Epithelial cell of prostate (primary cell): ENCODE data around the gene ITSN1.

Experiments used
- DNase-seq: peaks from one replicate; pipeline ENCODE4 v3.0.0-alpha.2; 2011; ENCODE audit warnings: low read depth, low spot score
- H3K27ac ChIP-seq: fragments of 450-650 bp; 2 replicates; pipeline ENCODE4 v1.5.1; 2017; ENCODE audit warnings: mild to moderate bottlenecking

Gene ITSN1

DNA sequence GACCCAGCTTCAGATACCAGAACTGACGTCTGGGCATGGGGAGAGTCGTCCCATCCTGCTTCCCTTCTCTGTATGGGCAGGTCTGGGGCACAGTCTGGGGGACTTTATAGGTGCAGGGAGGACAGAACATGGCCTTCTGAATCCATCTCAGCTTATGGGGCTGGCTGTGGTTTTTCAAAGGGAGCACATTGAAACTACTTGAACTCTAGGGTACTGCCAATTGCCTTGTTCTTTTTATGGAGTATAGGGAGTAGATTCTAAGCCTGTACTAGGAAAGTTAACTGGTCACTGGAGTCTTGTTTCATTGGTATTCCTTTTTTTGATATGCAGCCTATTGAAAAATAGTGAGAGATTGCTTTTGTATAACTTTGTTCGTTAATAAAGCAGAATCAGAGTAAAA is 183.1 kb downstream of the ITSN1 start:
- DNase-seq: no peak
- H3K27ac ChIP-seq: no peak overlapping the region

DNA sequence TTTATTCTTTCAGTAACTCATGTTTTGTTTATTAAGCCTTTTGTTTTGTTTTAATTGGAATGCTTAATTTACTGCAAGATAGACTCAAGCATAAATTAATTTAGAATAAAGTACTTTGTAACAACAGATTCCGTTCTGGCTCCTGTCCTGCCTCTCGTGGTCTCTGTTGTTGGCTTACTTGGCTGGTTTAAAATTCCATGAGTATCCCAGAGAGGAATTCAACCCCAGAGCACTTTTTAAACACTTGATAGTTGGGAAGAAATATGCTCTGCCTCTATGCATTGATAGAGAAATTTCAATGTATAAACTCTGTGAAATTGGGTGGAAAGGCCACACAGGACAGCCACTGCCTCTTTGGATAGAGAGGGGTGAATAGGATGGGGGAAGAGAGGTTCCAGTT is 183.6 kb downstream of the ITSN1 start:
- DNase-seq: no peak
- no peak overlapping the region for H3K27ac ChIP-seq

DNA sequence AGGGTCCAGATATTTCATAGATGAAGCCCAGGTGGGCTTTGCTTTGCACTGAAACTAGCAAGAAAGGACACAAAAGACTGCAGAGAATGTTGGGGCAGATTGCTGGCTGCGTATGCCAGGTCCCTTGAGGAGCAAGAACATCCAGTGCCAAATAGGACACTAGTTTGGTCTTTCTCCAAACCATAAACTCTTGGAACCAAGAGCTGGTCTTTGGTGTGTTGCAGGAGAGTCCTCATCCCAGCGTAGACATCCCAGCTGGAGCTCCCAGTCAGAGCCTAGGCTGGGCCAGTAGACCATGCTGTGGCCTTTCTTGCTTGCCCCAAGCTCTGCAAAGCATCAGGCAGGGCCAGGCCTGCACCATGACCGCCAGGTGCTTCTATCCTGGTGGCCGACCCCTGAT is 185.8 kb downstream of the ITSN1 start:
- DNase-seq: no peak
- no peak overlapping the region for H3K27ac ChIP-seq

DNA sequence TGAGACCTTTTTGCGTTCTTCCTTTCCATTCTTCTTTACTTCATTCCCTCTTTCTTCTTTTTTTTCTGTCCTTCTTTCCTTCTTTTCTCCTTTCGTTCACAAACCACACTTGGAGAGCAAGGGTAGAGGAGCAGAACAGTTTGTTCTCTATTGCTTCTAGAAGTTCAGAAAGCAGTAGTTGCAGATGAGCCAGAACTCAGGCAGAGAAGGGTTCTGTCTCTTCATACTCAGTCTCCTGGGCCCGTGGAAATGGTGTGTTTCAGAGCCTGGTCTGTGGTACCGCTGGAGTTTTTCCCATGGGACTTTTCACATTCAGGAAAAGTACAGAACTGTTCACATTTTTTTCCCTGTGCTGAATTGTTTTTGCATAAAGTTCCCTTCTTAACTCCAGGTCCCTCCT is 186.3 kb downstream of the ITSN1 start:
- H3K27ac ChIP-seq: no peak overlapping the region
- DNase-seq: no peak

DNA sequence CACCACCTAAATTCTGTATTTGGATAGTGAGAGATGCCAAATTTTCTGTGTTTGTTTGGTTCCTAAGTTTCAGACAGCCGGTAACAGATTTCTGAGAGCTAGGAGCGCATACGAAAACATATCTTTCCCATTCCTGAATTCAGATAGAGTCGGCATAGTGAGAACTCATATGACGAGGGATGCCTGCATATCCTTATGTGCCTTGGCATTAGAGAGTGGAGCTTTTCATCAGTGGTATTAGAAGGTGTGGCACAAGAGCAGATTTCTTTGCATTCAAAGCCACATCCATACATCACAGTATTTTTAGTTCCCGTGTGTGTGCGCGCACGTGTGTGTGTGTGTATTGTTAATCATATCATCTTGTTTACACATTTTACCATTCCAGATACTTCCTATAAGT is 187.5 kb downstream of the ITSN1 start:
- no peak overlapping the region for H3K27ac ChIP-seq
- no peak for DNase-seq

DNA sequence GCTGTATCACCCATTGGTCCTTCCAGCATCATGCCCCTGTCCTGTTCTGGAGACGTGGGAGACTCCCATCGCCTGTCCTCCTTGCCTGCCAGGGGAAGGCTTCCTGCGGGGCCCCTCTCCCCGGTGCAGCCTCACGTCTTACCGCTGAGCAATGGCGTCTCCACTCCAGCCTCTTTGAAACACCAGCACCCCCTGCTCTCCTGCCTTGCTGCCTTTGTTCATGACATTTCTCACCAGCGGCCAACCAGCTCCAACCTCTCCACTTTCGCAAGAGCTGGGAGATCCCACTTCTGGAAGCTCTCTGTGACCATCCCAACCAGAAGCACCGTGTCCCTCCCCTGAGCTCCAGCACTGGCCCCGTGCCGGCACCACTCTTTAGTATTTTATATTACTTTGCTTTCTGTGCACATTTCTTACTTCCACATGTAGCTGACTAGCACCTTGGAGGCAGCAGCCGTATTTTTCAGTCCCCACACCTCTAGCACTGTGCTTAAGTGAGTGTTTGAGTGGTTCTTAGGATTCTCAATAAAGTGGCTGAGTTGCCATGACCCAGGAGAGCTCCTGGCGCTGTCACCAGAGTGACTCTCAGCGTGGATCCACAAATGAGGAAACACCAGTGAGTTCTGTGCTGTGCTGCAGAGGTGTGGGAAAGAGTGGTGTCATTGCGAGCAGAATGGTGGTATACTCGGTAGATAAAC is 189.8 kb downstream of the ITSN1 start:
- DNase-seq: no peak
- H3K27ac ChIP-seq: no peak overlapping the region

DNA sequence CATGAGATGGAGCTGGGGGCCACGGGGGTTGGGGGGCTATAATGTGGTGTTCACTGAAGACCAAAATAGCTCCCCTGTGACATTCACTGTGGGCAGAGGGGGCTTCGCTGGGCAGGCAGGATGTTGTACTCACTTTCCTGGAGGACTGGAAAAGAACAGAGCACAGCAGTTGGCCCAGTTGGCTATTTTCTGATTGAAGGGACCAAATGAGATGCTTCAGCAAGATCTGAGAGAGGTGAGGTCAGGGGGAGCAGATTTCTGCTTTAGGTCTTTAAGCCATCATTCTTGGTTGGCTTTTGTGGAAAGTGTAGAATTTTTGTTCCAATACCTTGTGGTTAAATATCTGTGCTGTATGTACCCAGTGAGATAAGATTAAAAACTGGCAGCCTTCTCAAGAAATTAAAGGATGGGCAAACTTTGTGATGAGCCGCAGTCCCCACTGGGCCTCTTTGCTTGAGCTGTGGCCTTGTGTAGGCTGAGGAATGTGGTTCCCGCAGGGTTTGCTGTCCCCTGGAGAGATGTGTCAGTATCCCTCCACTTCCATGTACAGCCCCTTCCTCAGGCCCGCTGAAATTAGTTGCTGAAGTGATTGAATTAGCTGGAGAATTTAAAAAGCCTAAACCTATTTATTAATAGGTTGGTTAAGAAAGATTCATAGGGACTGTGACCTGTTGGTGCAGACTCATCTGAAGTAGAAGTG is 192.7 kb downstream of the ITSN1 start:
- H3K27ac ChIP-seq: no peak overlapping the region
- no peak for DNase-seq

DNA sequence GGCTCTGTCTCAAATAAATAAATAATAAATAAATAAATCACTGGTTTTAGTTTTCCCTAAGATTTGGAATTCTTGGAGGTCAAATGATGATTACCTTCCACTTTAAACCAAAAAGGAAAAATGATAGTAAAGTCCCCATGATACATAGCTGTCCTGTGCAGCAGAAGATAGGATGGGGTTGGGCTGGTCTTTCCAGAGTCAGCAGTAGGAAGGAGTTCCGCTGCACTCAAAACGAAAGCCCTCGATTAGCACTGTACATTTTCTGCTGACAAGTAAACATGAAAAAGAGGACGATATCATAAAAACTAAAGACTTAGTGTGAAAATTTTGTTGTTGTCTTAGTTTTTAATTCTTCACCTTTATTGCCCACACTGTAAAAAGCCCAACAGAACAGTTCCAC is 193.6 kb downstream of the ITSN1 start:
- H3K27ac ChIP-seq: no peak overlapping the region
- no peak for DNase-seq

DNA sequence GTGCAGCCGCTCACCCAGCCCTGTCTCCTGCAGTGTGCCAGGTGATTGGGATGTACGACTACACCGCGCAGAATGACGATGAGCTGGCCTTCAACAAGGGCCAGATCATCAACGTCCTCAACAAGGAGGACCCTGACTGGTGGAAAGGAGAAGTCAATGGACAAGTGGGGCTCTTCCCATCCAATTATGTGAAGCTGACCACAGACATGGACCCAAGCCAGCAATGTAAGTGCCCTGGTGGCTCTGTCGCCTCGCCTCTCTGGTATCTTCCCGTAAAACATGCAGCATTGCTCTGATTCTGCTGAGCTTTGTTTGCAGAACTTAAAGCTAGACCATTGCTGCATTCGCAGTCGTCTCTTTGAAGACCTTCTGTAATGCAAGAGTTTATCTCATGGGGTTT is 194.1 kb downstream of the ITSN1 start:
- DNase-seq: no peak
- H3K27ac ChIP-seq: no peak overlapping the region

DNA sequence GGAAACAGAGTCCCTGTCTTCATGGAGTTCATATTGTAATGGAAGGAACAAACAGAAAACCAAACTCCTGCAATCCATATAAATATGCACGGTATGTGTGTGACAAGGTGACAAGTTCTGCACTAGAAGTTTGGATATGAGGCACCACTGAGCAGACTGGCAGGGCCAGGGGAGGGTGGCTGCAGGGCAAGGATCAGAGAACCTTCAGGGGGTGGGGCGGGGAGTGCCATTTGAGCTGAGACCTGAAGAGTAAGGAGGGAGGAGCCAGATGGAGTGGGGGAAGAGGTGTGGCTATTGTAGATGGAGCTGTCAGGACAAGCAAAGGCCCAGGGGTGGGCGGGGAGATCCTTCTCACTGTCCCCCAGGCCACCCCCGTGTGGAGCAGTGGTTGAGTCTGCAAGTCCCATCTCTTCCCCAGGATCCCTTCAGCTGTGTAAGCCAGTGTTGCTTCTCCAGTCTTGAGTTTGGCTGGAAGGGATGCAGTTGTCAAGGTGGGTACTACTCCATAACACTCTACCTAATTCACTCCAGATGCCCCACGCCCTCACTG is 196.9 kb downstream of the ITSN1 start:
- no peak for DNase-seq
- H3K27ac ChIP-seq: no peak overlapping the region

DNA sequence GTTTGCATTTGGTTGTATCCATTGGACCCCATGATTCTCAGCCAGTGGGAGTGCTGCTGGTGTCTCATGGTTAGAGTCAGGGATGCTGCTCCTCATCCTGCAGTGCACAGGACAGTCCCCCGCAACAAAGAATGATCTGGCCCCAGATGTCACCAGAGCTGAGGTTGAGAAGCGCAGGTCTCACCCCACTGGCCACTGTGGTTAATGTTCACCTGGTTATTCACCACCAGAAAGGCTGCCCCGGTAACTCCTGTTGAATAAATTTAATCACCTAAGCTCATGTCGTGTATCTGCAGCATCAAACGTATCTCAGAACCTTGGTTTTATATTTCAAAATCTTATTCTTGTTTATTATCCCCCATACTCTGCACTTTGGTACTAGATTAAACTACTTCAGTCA is 197.5 kb downstream of the ITSN1 start:
- no peak overlapping the region for H3K27ac ChIP-seq
- DNase-seq: no peak

DNA sequence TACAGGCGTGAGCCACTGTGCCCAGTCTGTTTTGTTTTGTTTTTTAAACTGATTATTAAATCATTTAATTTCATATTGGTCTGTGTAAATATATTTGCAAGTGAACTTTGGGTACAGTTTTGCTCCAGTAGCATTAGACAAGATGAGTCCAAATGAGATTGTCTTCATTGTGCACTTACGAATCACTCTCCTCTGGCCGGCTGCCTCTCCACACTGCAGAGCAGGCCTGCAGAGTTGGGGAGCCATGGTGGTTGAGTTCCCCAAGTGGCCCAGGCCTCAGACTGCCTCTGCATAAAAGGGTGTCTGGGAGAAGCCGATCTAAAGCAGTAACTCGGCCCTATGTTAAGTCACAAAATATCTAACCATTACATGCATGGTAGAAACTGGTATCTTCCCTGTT is 198.5 kb downstream of the ITSN1 start:
- DNase-seq: no peak
- no peak overlapping the region for H3K27ac ChIP-seq

DNA sequence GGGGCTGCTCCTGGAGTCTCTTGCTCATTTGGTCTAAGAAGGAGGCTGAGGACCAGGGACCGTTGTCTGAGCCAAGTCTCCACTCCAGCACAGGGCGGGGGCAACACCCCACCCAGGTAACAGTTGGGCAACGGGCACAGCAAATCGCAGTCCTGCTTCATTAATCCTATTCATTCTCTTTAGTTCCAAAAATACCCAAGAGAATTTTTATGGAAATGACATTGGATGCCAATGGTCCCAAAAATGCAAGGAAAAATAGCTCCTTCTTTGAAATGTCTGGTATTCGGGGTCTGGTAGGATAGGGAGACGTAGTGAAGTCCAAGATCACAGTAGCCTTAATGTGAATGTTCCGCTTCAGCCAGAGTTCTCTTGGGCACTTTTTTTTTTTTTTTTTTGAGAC is 199.3 kb downstream of the ITSN1 start:
- DNase-seq: no peak
- H3K27ac ChIP-seq: no peak overlapping the region

DNA sequence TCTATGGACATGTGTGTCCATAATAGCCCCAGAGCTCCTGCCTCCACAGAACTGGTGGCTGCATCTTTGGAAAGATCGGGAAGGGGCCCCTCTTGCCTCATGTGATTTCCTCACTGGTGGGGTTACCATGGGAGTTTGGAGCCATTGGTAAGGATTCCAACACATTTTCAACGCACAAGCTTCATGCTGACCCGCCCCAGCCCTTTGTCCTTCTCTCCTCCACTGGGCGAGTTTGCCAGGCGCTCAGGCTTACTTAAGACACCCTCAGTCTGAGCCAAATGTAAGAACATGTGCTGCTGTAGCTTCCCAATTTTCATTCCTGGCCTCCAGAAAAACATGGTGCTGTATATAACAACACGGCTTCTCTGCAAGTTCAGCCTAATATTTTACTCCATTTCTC is 200.9 kb downstream of the ITSN1 start:
- H3K27ac ChIP-seq: no peak overlapping the region
- DNase-seq: no peak

DNA sequence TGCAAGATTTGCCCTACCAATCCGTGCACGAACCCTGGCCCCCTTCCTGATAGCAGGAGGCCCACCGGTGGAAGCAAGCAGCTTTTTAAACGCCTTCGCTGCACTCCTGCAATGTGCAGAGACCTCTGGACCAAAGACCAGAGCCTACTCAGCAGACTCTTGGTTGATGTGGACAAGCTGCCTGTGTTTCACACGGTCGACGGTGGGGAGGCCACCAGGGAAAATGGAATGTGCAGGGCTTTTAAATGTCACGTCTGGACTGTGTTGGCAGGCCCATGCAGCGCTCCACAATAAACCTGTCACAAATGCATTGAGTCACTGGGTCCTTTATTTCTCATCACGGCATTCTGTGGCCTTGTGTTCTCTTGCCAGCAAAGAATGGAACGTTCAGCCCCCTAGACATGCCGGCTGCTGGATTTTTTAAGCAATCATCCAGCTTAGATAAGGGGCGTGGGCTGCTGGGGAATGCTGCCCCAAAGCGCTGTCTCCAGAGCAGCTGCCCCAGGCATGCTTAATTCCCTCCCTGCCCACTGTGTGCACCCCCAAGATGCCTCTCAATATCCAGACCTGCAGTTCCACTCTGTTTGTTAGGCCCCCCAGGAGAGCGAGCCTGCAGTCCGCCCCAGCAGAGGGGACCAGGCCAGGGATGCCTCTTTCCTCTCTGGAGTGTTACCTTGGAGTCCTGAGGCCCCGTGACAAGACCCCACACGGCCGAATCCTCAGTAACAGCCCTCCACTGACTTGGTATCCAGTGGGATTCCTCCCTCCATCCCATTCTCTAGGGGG is 202.0 kb downstream of the ITSN1 start:
- no peak overlapping the region for H3K27ac ChIP-seq
- peak; percentile 6 for DNase-seq

DNA sequence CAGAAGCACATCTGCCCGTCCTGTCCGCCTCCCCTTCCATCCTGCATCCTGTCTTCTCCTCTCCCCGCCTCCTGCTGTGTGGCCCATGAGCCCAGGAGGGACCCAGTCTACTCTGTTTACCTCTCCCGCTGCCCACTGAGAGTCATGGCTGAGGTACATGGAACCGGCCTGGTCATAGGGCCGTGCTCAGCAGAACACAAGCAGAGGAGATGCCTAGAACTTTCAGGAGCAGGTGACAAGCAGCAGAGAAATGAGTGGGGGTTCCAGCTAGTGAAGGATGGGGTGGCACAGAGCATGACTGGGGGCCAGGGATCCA is 202.5 kb downstream of the ITSN1 start:
- no peak overlapping the region for H3K27ac ChIP-seq
- DNase-seq: no peak

DNA sequence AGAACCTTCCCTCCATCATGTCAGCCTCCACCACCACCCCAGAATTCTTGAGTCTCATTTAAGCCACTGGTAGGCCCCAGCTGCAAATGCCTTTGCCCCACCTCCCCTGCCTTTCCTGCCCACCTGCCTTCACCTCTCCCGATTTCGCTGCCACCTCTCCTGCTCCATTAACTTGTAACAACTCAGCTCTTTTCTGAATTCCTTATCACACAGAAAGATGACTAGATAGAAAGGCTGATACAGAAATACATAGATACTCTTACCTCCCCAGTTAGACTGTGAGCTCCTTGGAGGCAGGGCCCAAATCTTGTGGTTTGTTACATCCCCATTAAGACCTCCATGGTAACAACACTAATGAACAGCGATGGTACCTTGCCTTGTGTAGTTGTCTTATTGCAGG is 203.8 kb downstream of the ITSN1 start:
- no peak for DNase-seq
- no peak overlapping the region for H3K27ac ChIP-seq

DNA sequence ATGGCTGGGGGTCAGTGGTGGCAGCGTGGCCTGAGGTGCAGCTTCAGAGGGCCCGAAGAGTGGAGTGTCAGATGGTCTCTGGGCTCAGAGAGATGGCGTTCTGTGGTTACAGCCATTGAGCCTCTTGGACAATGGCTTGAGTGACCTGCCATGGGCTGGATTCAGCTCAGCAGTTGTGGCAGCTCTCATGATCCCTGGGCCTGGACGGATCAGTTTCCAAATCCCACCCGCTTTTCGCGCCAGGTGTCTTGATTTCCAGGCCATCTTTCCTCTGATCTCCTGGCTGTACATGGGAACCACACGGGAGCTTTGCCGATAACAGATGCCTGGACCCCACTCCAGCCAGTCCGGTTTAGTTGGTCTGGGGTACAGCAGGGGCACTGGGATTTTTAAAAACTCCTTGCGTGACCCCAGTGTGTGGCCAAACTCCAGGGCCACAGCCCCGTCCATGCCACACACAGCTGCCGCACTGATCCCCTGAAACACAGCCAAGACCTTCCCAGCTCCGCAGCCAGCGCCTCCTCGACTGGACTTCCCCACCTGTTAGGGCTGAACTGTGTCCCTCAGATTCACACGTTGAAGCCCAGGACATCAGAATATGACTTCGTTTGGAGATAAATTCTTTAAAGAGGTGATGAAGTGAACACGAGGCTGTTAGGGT is 205.4 kb downstream of the ITSN1 start:
- no peak overlapping the region for H3K27ac ChIP-seq
- DNase-seq: no peak

DNA sequence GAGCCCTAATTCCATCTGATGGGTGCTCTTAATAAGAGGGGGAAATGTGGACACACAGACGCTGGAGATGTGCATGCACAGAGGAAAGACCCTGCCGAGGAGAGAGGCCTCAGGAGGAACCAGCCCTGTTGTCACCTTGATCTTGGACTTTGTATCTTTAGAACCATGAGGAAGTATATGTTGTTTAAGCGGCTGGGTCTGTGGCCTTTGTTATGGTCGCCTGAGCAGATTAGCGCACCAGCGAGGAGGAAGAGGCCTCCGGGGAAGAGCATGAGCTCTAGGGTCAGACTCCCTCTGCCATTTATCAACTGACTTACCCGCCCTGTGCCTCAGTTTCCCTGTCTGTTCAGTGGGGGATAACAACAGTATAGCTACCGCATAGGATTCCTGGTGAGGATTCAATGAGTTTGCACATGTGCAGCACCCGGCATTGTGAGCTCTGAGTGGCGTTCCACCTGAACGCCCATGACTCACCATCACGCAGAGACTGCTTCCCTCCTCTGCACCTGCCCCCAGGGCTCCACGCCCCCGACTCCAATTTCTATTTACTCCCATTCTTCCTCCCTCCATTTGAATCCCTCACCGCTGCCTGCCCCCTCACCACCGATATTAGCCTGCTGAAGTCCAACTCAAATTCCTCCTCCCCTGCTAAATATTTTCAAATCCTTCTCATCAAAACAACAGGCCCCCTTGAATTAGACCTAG is 206.1 kb downstream of the ITSN1 start:
- no peak overlapping the region for H3K27ac ChIP-seq
- DNase-seq: peak; percentile 55

DNA sequence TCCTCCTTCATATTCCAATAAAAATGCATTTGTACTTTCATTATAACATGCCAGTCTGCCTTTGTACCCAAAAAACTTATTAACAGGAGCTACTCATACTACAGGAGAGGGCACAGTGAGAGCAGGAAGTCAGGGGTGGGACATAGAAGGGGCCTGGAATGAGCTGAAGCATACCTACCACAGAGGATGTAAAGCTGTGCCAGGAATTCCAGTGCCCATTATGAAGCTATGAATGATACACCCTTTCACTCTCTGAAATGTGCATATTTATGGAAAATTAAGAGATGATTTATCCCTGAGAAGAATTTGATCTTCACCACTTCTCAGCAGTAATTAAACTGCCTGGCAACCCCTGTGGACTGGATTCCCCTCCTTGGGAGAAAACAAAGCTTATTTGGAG is 207.5 kb downstream of the ITSN1 start:
- DNase-seq: no peak
- no peak overlapping the region for H3K27ac ChIP-seq
